T-cell (primary cell): ENCODE data around the gene TGFBR2. TPM values are rescaled to one million over a fixed set of nuclear protein-coding genes. Genes with fewer than 3 reads are reported as not detected.
A peak's percentile ranks its signal among the peaks of the same experiment; 100 is the strongest.

ENCODE experiments used
- ATAC-seq, 4 experiments: fragments of 200-7000 bp in 3 of 4; fragments of 150-1000 bp in 1 of 4; cut with Tn5 transposase; replicated peaks in 1 of 4; 1 replicate in 3 of 4; 2 replicates in 1 of 4; pipeline ENCODE4 v1.10.0; 2021; ENCODE audit warnings: moderate library complexity in 3 of 4, mild to moderate bottlenecking in 2 of 4, moderate number of reproducible peaks in 1 of 4
- CTCF ChIA-PET, 2 donors: fragments of 300-600 bp; sonication (Branson Sonifier 250); formaldehyde crosslinking; loops; one replicate each; lab custom pipeline; 2022; ENCODE audit warnings: antibody characterized with exemption in 2 of 2; lab: Charles Lee
- POLR2A ChIA-PET, 2 donors: fragments of 300-600 bp; sonication (Branson Sonifier 250); formaldehyde crosslinking; loops; one replicate each; lab custom pipeline; 2022; ENCODE audit warnings: antibody characterized with exemption in 2 of 2; lab: Charles Lee
- DNase-seq, 35 experiments: peaks; one replicate each; pipeline versions ENCODE4 v3.0.0 to v3.0.0-alpha.2; 2013 to 2023
- H3K27ac ChIP-seq: one replicate; pipeline ENCODE4 v1.5.1; 2013; ENCODE audit warnings: low read length
- H3K27me3 ChIP-seq, 2 experiments: replicated peaks in 1 of 2; 1 replicate in 1 of 2; 2 replicates in 1 of 2; pipeline versions ENCODE4 v1.6.1 to v1.7.0; 2013; ENCODE audit warnings: low read length in 1 of 2, mixed read lengths in 1 of 2; ENCODE audit not compliant: control insufficient read depth in 2 of 2, insufficient read depth in 2 of 2; ENCODE audit errors: extremely low read depth in 1 of 2
- H3K36me3 ChIP-seq, 2 donors: 1 replicate in 1 of 2; 2 replicates in 1 of 2; pipeline versions ENCODE4 v1.6.1 to v1.7.0; 2013; ENCODE audit warnings: low read length in 1 of 2; ENCODE audit not compliant: control insufficient read depth in 2 of 2, insufficient read depth in 1 of 2; ENCODE audit errors: extremely low read depth in 1 of 2
- H3K4me1 ChIP-seq, 2 experiments: 1 replicate in 1 of 2; 2 replicates in 1 of 2; pipeline versions ENCODE4 v1.6.1 to v1.7.0; 2013; ENCODE audit warnings: low read length in 2 of 2, mixed read lengths in 1 of 2; ENCODE audit not compliant: insufficient read depth in 2 of 2, control insufficient read depth in 1 of 2; ENCODE audit errors: extremely low read depth in 1 of 2
- H3K4me3 ChIP-seq, 2 donors: 1 replicate in 1 of 2; 2 replicates in 1 of 2; pipeline versions ENCODE4 v1.5.1 to v1.7.0; 2013; ENCODE audit warnings: mild to moderate bottlenecking in 2 of 2, low read length in 1 of 2, moderate library complexity in 1 of 2; ENCODE audit not compliant: control insufficient read depth in 1 of 2; ENCODE audit errors: extremely low read depth in 1 of 2
- H3K9me3 ChIP-seq: 2 replicates; pipeline ENCODE4 v1.7.0; 2013
- H3K27ac Mint-ChIP-seq, 2 donors: one replicate each; pipeline ENCODE4 v1.8.0; 2020 to 2021; ENCODE audit warnings: mild to moderate bottlenecking in 2 of 2, mixed read lengths in 2 of 2
- H3K27me3 Mint-ChIP-seq, 2 donors: one replicate each; pipeline ENCODE4 v1.8.0; 2021 to 2022; ENCODE audit warnings: mixed read lengths in 2 of 2
- H3K36me3 Mint-ChIP-seq: one replicate; pipeline ENCODE4 v1.8.0; 2021; ENCODE audit warnings: mixed read lengths
- H3K4me1 Mint-ChIP-seq, 3 donors: one replicate each; pipeline ENCODE4 v1.8.0; 2020 to 2022; ENCODE audit warnings: mixed read lengths in 3 of 3, mild to moderate bottlenecking in 1 of 3
- H3K4me3 Mint-ChIP-seq, 3 donors: one replicate each; pipeline ENCODE4 v1.8.0; 2020 to 2022; ENCODE audit warnings: mild to moderate bottlenecking in 3 of 3, mixed read lengths in 3 of 3, moderate library complexity in 3 of 3
- H3K9me3 Mint-ChIP-seq, 3 donors: one replicate each; pipeline ENCODE4 v1.8.0; 2020 to 2022; ENCODE audit warnings: mixed read lengths in 3 of 3
- WGBS: methylation state at CpG from one replicate; pipeline ENCODE4 v1.1.5; 2013; ENCODE audit warnings: missing lambda C conversion rate; ENCODE audit not compliant: insufficient coverage; 5-methylcytosine and 5-hydroxymethylcytosine counted together
- total RNA-seq, 35 experiments: library from RNA in 6 of 35; stranded (reverse) in 6 of 35; fragments of 120-200 nt in 1 of 35; gene quantifications; one replicate each; pipeline versions ENCODE4 v1.2.1 to v1.2.4 and lab custom pipeline; 2013 to 2026

Gene TGFBR2
- total RNA-seq, 5 donors from 2014 or later (not counting 1 experiment from before 2014, with no cell fraction given), result 114 to 145 (median 127) TPM

DNA sequence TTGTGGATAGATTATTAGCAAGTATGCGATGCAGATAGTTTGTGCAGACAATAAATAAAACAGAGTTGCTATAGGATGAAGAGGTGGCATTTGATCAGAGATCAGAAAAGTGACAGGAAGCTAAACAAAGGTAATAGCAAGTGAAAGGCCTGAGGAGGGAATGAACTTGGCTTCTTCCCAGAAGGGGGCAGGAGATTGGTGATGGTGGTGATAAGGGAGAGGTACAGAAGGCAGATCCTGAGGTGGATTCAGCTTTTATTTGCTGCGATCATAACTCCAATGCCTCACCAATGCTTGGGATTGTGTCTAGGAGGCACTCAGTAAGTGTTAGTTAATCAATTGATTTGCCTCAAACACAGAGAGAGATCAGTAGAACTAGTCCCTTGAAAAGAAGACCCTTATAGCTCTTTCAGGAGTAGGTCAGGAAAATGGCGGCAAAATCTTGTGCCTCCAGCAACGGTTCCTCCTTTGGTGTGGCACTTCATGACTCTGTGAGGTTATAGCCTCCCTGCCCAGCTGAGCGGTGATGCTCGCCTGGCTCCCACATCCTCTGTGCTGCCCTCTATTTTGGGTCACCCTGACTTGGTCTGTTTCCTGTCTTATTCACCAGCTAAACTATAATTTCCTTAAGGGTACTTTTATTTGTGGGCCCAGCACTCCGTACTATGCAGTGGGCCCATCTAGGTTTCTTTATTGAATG is 37.5 kb downstream of the TGFBR2 start:
- POLR2A ChIA-PET, result interaction anchor here (0.5 to 2.4 kb wide), 9 partner anchors 9 to 28 kb away, joined by 3 to 8 read pairs (median 3); no protein-coding TSS in a partner anchor
- peaks cover 0 to 34% of the 10 kb centered on the region in 2 donors for H3K36me3 ChIP-seq
- CTCF ChIA-PET, result interaction anchor here in 1 of 2 donors (0.6 to 1.7 kb wide), 5 partner anchors 11 to 50 kb away, joined by 3 to 8 read pairs (median 4); no protein-coding TSS in a partner anchor
- Mint-ChIP-seq H3K9me3 (no peaks in the 10 kb centered on the region), H3K36me3 (peaks cover 33% of the 10 kb centered on the region), H3K4me1 (peaks cover 96 to 98% (median 96%) of the 10 kb centered on the region in 3 donors), H3K4me3 (peak overlapping the region; percentile 56 to 72 (median 64)), H3K27ac (peak overlapping the region; percentile 93 to 98), H3K27me3 (no peaks in the 10 kb centered on the region)
- WGBS, result 12% methylated on average over 5 of the region's 7 CpGs
- no peaks in the 10 kb centered on the region for H3K9me3 ChIP-seq
- H3K4me1 ChIP-seq, result peaks cover 82 to 90% of the 10 kb centered on the region in 2 experiments
- DNase-seq (peak in 30 of 35 experiments; percentile 35 to 70 (median 48)), ATAC-seq (peak; percentile 44 to 74 (median 54))
- no peaks in the 10 kb centered on the region for H3K27me3 ChIP-seq
- H3K4me3 ChIP-seq, result peak overlapping the region in 1 of 2 donors; percentile 3
- peak overlapping the region; percentile 90 for H3K27ac ChIP-seq

DNA sequence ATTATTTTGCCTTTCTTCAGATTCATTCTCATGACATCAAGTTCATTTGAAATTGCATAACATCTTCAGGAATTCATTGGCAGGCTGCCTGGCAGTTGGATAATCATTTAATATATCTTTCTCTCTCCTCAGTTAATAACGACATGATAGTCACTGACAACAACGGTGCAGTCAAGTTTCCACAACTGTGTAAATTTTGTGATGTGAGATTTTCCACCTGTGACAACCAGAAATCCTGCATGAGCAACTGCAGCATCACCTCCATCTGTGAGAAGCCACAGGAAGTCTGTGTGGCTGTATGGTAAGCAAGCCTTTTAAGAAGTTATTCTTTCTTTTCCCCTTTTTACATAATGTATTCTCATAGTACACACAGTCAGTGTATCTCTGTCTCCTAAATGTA is 38.2 kb downstream of the TGFBR2 start:
- peaks cover 96 to 98% (median 96%) of the 10 kb centered on the region in 3 donors for H3K4me1 Mint-ChIP-seq
- ATAC-seq (peak; percentile 71 to 80 (median 72)), DNase-seq (peak in 31 of 35 experiments; percentile 27 to 77 (median 47))
- Histone ChIP-seq H3K9me3 (no peaks in the 10 kb centered on the region), H3K4me3 (peak overlapping the region in 1 of 2 donors; percentile 5), H3K4me1 (peaks cover 80 to 90% of the 10 kb centered on the region in 2 experiments), H3K27me3 (no peaks in the 10 kb centered on the region), H3K27ac (peak overlapping the region; percentile 90), H3K36me3 (peaks cover 0 to 41% of the 10 kb centered on the region in 2 donors)
- H3K27ac Mint-ChIP-seq, result peak overlapping the region; percentile 93 to 98
- POLR2A ChIA-PET, result interaction anchor here (0.6 to 2.4 kb wide), 4 partner anchors 11 to 16 kb away, joined by 3 to 8 read pairs (median 4); no protein-coding TSS in a partner anchor
- WGBS, result no CpG with 5 or more reads among the region's 2 CpGs
- H3K9me3 Mint-ChIP-seq, result no peaks in the 10 kb centered on the region
- H3K36me3 Mint-ChIP-seq, result peaks cover 38% of the 10 kb centered on the region
- no peaks in the 10 kb centered on the region for H3K27me3 Mint-ChIP-seq
- CTCF ChIA-PET, result interaction anchor here in 1 of 2 donors (1.1 to 1.7 kb wide), 2 partner anchors 11 to 49 kb away, joined by 4 to 8 read pairs; no protein-coding TSS in a partner anchor
- H3K4me3 Mint-ChIP-seq, result peak overlapping the region; percentile 56 to 72 (median 64)

DNA sequence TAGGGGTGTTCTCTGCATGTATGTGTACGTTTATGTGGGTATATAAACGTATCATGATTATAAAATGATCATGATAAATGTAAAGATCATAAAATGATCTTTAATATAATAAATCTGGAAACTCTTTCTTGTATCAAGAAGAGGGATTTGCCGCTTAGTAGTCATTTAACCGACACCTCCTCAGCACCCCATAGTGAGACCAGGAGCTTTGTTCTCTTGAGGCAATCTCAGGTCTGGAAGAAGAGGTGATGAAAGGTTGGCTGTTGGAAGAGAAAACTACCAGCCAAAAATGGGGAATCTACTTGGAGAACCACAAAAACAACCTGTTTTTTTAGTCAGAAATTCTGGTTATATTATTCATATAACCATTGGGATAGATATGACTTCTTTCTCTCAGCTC is 38.7 kb downstream of the TGFBR2 start:
- H3K36me3 ChIP-seq, result peaks cover 0 to 45% of the 10 kb centered on the region in 2 donors
- no peaks in the 10 kb centered on the region for H3K9me3 Mint-ChIP-seq
- H3K27ac ChIP-seq, result peak overlapping the region; percentile 90
- peaks cover 96 to 98% (median 96%) of the 10 kb centered on the region in 3 donors for H3K4me1 Mint-ChIP-seq
- H3K27me3 ChIP-seq, result no peaks in the 10 kb centered on the region
- H3K36me3 Mint-ChIP-seq, result peaks cover 43% of the 10 kb centered on the region
- no peak overlapping the region for H3K4me3 ChIP-seq
- peak overlapping the region; percentile 56 to 72 (median 64) for H3K4me3 Mint-ChIP-seq
- H3K9me3 ChIP-seq, result no peaks in the 10 kb centered on the region
- ATAC-seq (no peak), DNase-seq (no peak)
- WGBS, result no CpG with 5 or more reads among the region's 4 CpGs
- ChIA-PET CTCF (interaction anchor here in 1 of 2 donors (1.7 kb wide), 1 partner anchor 49 kb away, joined by 8 read pairs; no protein-coding TSS in a partner anchor), POLR2A (interaction anchor here in 1 of 2 donors (0.7 kb wide), 1 partner anchor 11 kb away, joined by 3 read pairs; no protein-coding TSS in a partner anchor)
- peaks cover 85 to 90% of the 10 kb centered on the region in 2 experiments for H3K4me1 ChIP-seq
- peak overlapping the region; percentile 93 to 98 for H3K27ac Mint-ChIP-seq
- no peaks in the 10 kb centered on the region for H3K27me3 Mint-ChIP-seq

DNA sequence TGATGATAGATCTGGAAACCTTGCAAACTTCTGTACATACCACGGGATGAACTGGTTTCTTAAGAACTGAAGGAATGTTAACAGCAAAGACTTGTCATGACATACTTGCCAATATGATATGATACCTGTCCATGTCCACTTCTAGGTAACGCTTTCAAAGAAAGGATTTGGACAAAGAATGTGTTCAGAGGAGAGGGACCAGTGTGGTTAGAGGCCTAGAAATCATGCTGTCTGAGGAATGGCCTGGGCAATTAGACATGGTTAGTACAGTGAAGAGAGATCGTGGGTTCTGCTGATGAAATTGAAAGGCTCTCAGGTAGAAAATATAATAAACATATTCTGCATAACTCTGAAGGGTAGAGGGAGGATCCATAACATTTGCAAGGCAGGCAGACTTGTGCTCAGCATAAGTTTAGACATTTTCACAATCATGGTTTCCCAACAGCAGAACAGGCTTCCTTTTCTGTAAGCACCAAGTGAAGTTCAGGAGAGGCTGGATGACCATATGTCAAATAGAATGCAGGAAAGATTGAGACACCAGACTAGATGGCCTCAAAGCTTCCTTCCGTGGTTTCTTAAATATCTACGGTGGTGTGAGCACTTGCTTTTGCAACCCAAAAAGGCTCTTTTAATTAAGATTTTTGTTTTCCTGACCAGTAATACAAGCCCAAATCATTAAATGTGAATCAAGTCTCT is 39.9 kb downstream of the TGFBR2 start:
- Histone ChIP-seq H3K36me3 (peaks cover 0 to 58% of the 10 kb centered on the region in 2 donors), H3K27ac (peak overlapping the region; percentile 90), H3K27me3 (no peaks in the 10 kb centered on the region), H3K9me3 (no peaks in the 10 kb centered on the region), H3K4me1 (peaks cover 81 to 88% of the 10 kb centered on the region in 2 experiments), H3K4me3 (no peak overlapping the region)
- WGBS, result 48% methylated on average over 4 of the region's 5 CpGs
- Mint-ChIP-seq H3K27me3 (no peaks in the 10 kb centered on the region), H3K4me3 (peak overlapping the region in 2 of 3 donors; percentile 49 to 56), H3K4me1 (peaks cover 96 to 98% (median 96%) of the 10 kb centered on the region in 3 donors), H3K36me3 (peaks cover 55% of the 10 kb centered on the region), H3K27ac (peak overlapping the region; percentile 93 to 98), H3K9me3 (no peaks in the 10 kb centered on the region)
- ATAC-seq, result no peak
- ChIA-PET POLR2A (interaction anchor here in 1 of 2 donors (0.5 to 1.4 kb wide), 3 partner anchors 8 to 171 kb away, joined by 3 to 4 read pairs (median 4); no protein-coding TSS in a partner anchor), CTCF (no interaction called here)
- DNase-seq, result no peak

DNA sequence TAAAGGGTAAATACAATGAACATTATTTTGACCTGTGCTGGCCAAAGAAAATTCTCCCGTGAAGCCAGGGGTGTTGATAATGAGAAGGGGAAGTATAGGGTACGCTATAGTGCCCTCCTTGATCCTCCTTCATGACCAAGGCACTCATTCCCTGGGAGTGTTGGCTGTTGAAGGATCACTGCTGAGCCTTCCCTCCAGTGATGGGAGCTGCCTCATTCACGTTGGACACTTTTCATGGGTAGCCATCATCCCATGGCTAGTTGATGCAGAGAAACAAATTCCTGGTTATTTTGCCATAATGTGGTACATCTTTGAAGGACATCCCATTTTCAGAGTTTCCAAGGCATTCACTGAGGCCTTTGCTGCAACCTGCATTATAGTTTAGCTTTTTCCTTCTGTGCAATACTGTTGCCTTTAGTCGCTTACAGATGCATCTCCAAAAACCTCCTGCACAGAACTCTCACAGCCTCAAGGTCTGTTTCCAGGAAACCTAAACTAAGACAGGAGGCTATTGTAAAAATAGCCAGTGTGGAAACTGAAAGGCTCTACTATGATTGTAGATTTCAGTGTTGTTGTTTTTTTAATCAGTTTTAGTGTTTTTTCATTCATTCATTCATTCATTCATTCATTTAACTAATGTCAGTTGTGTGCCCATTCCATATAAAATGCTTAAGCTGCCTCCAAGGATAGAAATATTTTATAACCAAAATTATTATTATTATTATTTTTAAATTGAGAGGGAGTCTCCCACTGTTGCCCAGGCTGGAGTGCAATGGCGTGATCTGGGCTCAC is 40.8 kb downstream of the TGFBR2 start:
- Histone ChIP-seq H3K4me3 (no peak overlapping the region), H3K27me3 (no peaks in the 10 kb centered on the region), H3K9me3 (no peaks in the 10 kb centered on the region), H3K36me3 (peaks cover 0 to 66% of the 10 kb centered on the region in 2 donors), H3K4me1 (peaks cover 78 to 81% of the 10 kb centered on the region in 2 experiments), H3K27ac (peak overlapping the region; percentile 90)
- POLR2A ChIA-PET, result interaction anchor here (0.5 to 1.4 kb wide), 7 partner anchors 9 to 303 kb away, joined by 3 to 4 read pairs (median 4); no protein-coding TSS in a partner anchor
- WGBS, result 60% methylated on average over 1 of the region's 5 CpGs
- Mint-ChIP-seq H3K4me1 (peaks cover 94 to 98% (median 96%) of the 10 kb centered on the region in 3 donors), H3K9me3 (no peaks in the 10 kb centered on the region), H3K4me3 (peak overlapping the region in 2 of 3 donors; percentile 18 to 56), H3K27me3 (no peaks in the 10 kb centered on the region), H3K27ac (peak overlapping the region; percentile 95 to 98), H3K36me3 (peaks cover 59% of the 10 kb centered on the region)
- ATAC-seq, result no peak
- CTCF ChIA-PET, result interaction anchor here in 1 of 2 donors (0.7 kb wide), 1 partner anchor 31 kb away, joined by 3 read pairs; no protein-coding TSS in a partner anchor
- no peak for DNase-seq
